ENCODE data around the gene CERT1. TPM values are rescaled to one million over a fixed set of nuclear protein-coding genes. Genes with fewer than 3 reads are reported as not detected.

CERT1 gene, protein sequence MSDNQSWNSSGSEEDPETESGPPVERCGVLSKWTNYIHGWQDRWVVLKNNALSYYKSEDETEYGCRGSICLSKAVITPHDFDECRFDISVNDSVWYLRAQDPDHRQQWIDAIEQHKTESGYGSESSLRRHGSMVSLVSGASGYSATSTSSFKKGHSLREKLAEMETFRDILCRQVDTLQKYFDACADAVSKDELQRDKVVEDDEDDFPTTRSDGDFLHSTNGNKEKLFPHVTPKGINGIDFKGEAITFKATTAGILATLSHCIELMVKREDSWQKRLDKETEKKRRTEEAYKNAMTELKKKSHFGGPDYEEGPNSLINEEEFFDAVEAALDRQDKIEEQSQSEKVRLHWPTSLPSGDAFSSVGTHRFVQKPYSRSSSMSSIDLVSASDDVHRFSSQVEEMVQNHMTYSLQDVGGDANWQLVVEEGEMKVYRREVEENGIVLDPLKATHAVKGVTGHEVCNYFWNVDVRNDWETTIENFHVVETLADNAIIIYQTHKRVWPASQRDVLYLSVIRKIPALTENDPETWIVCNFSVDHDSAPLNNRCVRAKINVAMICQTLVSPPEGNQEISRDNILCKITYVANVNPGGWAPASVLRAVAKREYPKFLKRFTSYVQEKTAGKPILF
- 15.9 and 28.5 TPM in 2 replicates for total RNA-seq

DNA sequence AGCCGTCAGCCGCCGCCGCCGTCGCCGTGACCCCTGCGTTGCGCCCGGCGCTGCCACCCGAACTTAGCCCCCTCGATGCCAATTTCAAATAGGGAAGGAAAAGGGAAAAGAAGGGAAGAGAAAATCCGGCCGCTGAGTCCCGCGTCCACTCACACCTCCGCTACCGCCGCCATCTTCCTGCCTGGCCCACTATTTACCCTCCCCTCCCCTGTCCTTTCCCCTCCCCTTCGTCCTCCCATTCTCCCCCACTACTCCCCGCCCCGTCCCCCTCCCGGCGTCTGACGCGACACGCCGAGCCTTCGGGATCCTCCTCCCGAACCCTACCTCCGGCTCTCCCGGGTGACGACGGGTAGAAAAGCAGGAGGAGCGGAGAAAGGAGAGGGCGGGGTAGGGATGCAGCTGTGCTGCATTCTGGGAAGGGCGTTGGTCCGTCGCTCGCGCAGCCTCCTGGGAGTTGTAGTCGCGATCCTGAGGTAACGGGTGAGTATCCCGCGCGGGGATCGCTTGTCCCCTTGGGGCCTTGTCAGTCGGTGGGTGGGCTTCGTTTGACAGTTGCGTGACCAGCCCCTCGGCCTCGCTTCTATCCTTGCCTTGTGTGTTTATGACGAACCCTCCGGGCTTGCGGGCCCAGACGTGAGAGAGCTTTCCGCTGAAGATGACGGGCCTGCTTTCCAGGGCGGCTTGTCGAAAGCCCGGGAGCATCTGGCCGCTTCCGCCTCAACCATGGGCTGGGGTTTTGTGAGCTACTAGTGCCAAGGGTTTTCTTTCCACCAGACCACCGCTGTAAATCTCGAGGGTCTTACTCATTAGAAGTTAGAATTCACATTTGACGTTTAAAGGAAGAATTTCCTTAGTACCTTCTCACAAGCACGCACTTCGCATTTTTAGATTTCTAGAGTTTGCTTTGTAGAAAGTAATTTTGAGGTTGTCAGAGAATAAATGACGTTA lies at the start of gene CERT1, which contains the start of gene POLK:
TSS of gene CERT1 (minus strand) at position 195 of the 948 bp plus-strand sequence. CDS start 422 bp downstream, outside the sequence.
TSS of gene POLK (plus strand) at position 457 of the 948 bp plus-strand sequence.

DNA sequence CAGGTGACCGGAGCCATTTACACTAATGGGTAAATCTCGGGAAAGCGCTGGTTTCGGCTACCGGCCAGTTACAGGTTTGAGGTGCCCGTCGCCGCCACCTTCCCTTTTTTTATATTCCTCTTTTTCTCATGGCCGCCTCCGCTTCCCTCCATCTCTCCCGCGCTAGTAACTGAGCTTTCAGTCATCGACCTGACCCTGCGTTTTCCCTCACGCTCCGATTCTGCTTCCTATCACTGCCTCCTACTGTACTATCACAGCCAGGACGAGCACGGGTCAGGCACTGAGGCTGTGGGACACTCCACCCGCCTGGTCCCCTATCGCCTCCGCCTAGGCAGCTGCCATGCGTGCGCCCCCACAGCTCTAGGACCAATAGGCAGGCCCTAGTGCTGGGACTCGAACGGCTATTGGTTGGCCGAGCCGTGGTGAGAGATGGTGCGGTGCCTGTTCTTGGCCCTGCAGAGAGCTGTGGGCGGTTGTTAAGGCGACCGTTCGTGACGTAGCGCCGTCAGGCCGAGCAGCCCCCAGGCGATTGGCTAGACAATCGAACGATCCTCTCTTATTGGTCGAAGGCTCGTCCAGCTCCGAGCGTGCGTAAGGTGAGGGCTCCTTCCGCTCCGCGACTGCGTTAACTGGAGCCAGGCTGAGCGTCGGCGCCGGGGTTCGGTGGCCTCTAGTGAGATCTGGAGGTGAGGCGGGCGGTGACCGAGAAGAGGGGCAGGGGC lies 174.7 kb downstream of the CERT1 start, which contains the start of gene HMGCR:
TSS of gene HMGCR (plus strand) at position 606 of the 722 bp plus-strand sequence. CDS start 5,386 bp downstream, outside the sequence.

Other genes with a start within 250 kb of the CERT1 start
- gene HMGCR, start 174.4 kb downstream of the CERT1 start, total RNA-seq: 55.8 and 74.0 TPM in 2 replicates
- 38.3 and 57.2 TPM in 2 replicates for gene POLK, start 262 bp upstream of the CERT1 start, total RNA-seq
- gene ANKDD1B, start 99.8 kb upstream of the CERT1 start, total RNA-seq: 0.19 and 0.56 TPM in 2 replicates
- 12.8 and 22.8 TPM in 2 replicates for gene POC5, start 205.8 kb upstream of the CERT1 start, total RNA-seq